Activated B cell treated with CpG ODN at 0.5 μM for 24 hours (primary cell): Measurements from ENCODE around the gene TMEM30B. TPM values are rescaled to one million over a fixed set of nuclear protein-coding genes. Genes with fewer than 3 reads are reported as not detected.

ENCODE experiments used
- ATAC-seq: fragments of 200-7000 bp; cut with Tn5 transposase; one replicate; pipeline ENCODE4 v1.10.0; 2021; ENCODE audit warnings: low read depth, mild to moderate bottlenecking, moderate library complexity
- CTCF ChIA-PET: fragments of 350-600 bp; sonication (Branson Sonifier 250); formaldehyde crosslinking; loops from one replicate; lab custom pipeline; 2021; ENCODE audit warnings: antibody characterized with exemption; lab: Charles Lee
- POLR2A ChIA-PET: fragments of 350-600 bp; sonication (Branson Sonifier 250); formaldehyde crosslinking; loops from one replicate; lab custom pipeline; 2021; ENCODE audit warnings: antibody characterized with exemption; lab: Charles Lee
- DNase-seq: peaks from one replicate; pipeline ENCODE4 v3.0.0; 2022
- H3K27ac Mint-ChIP-seq: one replicate; pipeline ENCODE4 v1.8.0; 2020; ENCODE audit warnings: mixed read lengths
- H3K27me3 Mint-ChIP-seq: one replicate; pipeline ENCODE4 v1.8.0; 2021; ENCODE audit warnings: mixed read lengths
- H3K36me3 Mint-ChIP-seq: one replicate; pipeline ENCODE4 v1.8.0; 2021; ENCODE audit warnings: low read depth, mixed read lengths
- H3K4me1 Mint-ChIP-seq: one replicate; pipeline ENCODE4 v1.8.0; 2021; ENCODE audit warnings: mixed read lengths
- H3K4me3 Mint-ChIP-seq: one replicate; pipeline ENCODE4 v1.8.0; 2020; ENCODE audit warnings: mild to moderate bottlenecking, mixed read lengths
- H3K9me3 Mint-ChIP-seq: one replicate; pipeline ENCODE4 v1.8.0; 2020; ENCODE audit warnings: mixed read lengths
- intact Hi-C: fragments of 100-400 bp; cut with micrococcal nuclease; formaldehyde crosslinking; loops from one replicate; pipeline ENCODE4 v1.15.1; 2024
- total RNA-seq: library from RNA; stranded (reverse); gene quantifications from 2 replicates; pipeline ENCODE4 v1.2.3, GENCODE V29; 2022
- TF ChIP-seq, protein P1 (sequence below): fragments of 200-600 bp; IDR thresholded peaks from one replicate; pipeline ENCODE4 v1.8.0; 2022; ENCODE audit warnings: antibody characterized with exemption, mild to moderate bottlenecking

The TMEM30B gene
- total RNA-seq, 1 donor from 2014 or later = not detected

DNA sequence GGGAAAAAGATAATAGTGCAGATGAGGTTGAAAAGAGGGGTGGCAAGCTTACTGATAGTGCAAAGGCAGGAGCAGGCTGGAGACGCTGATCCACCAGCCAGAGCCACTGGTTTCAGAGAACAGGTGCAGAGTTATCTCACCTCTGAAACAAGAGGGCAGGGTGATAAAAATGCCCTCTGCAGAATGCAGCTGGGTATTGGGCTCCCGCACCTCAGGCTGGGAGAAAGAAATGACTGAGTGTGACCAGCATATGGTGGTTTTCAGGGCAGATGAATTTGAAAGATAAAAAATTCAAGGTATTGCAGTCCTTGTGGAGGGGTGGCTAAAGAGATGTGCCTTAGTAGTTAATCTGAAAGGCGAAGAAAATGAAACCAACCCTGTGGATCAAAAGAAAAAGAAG lies 2.9 kb upstream of the TMEM30B start:
- ATAC-seq (no peak), DNase-seq (no peak)
- POLR2A ChIA-PET = no interaction called here
- TF ChIP-seq, protein P1, sequence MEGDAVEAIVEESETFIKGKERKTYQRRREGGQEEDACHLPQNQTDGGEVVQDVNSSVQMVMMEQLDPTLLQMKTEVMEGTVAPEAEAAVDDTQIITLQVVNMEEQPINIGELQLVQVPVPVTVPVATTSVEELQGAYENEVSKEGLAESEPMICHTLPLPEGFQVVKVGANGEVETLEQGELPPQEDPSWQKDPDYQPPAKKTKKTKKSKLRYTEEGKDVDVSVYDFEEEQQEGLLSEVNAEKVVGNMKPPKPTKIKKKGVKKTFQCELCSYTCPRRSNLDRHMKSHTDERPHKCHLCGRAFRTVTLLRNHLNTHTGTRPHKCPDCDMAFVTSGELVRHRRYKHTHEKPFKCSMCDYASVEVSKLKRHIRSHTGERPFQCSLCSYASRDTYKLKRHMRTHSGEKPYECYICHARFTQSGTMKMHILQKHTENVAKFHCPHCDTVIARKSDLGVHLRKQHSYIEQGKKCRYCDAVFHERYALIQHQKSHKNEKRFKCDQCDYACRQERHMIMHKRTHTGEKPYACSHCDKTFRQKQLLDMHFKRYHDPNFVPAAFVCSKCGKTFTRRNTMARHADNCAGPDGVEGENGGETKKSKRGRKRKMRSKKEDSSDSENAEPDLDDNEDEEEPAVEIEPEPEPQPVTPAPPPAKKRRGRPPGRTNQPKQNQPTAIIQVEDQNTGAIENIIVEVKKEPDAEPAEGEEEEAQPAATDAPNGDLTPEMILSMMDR = no peak
- H3K27me3 Mint-ChIP-seq = peaks cover 37% of the 10 kb centered on the region
- CTCF ChIA-PET = no interaction called here
- H3K9me3 Mint-ChIP-seq = no peaks in the 10 kb centered on the region
- no peak overlapping the region for H3K4me3 Mint-ChIP-seq
- H3K36me3 Mint-ChIP-seq = no peaks in the 10 kb centered on the region
- intact Hi-C loops = no loop called here
- H3K4me1 Mint-ChIP-seq = peaks cover 13% of the 10 kb centered on the region
- H3K27ac Mint-ChIP-seq = no peak overlapping the region

DNA sequence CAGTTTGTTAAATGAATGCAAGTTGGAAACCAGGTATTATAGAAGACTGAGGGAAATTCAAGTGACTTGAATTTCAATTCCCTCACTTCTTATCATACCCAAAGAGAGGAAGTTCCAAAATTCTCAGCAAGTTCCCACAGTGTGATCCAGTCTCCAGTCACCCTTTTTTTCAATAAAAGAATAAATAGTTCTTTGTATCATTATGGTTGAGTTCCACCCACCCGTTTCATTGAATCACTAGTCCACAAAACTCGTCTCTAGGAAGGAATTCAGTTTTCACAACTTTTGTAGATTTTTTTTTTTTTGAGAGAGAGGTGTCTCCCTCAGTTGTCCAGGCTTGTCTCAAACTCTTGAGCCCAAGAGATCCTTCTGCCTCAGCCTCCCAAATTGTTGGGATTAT lies 1.6 kb upstream of the TMEM30B start:
- H3K27me3 Mint-ChIP-seq = peaks cover 40% of the 10 kb centered on the region

DNA sequence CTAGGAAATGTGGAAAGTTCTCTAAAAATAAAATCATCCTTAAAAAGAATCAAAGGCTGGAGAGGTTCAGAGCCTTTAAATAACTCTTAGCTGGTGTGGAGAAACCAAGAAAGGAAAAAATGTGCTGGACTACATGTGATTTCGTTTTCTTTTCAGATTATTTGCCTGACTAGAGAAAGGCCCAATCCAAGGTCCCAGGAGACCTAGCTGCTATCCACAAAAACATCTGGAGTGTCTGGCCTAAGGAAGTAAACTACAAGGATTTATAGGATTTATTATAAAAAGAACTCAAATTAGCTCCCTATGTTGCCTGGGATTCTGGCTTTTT lies 774 bp upstream of the TMEM30B start:
- intact Hi-C loops = no loop called here
- ChIA-PET POLR2A (no interaction called here), CTCF (interaction anchor here (1.2 kb wide), 1 partner anchor 14 kb away, joined by 3 read pairs; no protein-coding TSS in a partner anchor)
- DNase-seq = no peak
- H3K4me1 Mint-ChIP-seq = peaks cover 13% of the 10 kb centered on the region
- no peak overlapping the region for H3K4me3 Mint-ChIP-seq
- H3K36me3 Mint-ChIP-seq = no peaks in the 10 kb centered on the region
- ATAC-seq = no peak
- H3K27ac Mint-ChIP-seq = no peak overlapping the region
- TF ChIP-seq, protein P1 = no peak
- peaks cover 38% of the 10 kb centered on the region for H3K27me3 Mint-ChIP-seq
- no peaks in the 10 kb centered on the region for H3K9me3 Mint-ChIP-seq

More for the DNA sequence above, 1.6 kb upstream of the TMEM30B start:
- ATAC-seq (no peak), DNase-seq (no peak)
- intact Hi-C loops = no loop called here
- ChIA-PET CTCF (interaction anchor here (1.1 to 1.2 kb wide), 2 partner anchors 13 to 14 kb away, joined by 3 to 4 read pairs; no protein-coding TSS in a partner anchor), POLR2A (no interaction called here)
- Mint-ChIP-seq H3K4me3 (no peak overlapping the region), H3K27ac (no peak overlapping the region), H3K4me1 (peaks cover 13% of the 10 kb centered on the region), H3K9me3 (no peaks in the 10 kb centered on the region), H3K36me3 (no peaks in the 10 kb centered on the region)
- TF ChIP-seq, protein P1 = no peak

DNA sequence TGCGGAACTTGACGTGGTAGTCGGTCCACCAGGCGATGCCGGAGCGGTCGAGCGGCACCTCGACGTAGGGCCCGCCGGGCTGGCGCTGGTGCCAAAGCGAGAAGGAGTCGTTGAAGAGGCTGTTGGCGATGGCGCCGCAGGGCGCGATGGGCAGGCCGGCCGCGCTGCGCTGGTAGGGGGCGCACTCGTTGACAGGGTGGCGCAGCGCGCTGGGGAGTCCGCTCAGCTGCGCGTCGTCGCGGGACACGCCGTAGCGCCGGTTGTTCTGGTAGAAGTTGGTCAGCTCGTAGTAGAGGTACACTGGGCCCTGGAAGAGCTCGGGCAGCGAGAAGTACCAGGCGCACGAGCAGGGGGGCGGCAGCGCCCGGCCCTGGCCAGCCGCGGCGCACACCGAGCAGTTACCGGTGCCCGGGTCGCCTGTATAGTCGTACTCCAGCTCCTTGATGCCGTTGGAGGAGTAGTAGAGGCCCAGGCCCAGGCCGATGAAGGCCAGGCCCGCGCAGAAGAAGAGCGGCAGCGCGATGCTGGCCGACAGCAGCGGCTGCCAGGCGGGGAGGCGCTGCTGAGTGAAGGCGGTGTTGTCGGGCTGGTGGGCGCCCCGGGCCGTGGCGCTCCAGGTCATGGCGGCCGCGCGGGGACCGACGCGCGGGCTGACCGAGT lies 482 bp downstream of the TMEM30B start:
- ChIA-PET CTCF (no interaction called here), POLR2A (no interaction called here)
- no peaks in the 10 kb centered on the region for H3K36me3 Mint-ChIP-seq
- peaks cover 42% of the 10 kb centered on the region for H3K27me3 Mint-ChIP-seq
- intact Hi-C loops = no loop called here
- H3K4me3 Mint-ChIP-seq = peak overlapping the region; percentile 80
- peaks cover 13% of the 10 kb centered on the region for H3K4me1 Mint-ChIP-seq
- peak; percentile 39 for DNase-seq
- ATAC-seq = peak; percentile 73
- no peaks in the 10 kb centered on the region for H3K9me3 Mint-ChIP-seq
- TF ChIP-seq, protein P1 = no peak
- H3K27ac Mint-ChIP-seq = no peak overlapping the region

DNA sequence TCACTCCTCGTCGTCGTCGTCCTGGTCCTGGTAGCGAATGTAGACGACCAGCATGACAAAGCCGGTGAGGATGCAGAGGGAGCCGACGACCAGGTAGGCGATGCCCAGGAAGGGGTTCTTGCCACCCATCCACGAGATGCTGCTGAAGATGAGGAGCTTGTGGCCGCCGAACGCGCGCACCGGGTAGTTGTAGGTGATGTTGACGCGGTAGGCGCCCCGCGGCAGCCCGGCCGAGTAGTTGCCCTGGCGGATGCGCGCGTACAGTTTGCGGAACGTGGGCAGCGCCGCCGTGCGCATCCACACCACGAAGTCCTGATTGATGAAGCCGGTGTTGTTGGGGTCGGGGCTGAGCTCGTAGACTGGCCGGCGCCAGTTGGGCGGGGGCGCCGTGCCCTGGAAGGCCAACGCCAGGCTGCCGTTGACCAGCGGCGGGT lies 1.0 kb downstream of the TMEM30B start:
- ATAC-seq = no peak
- peaks cover 46% of the 10 kb centered on the region for H3K27me3 Mint-ChIP-seq
- H3K27ac Mint-ChIP-seq = no peak overlapping the region
- DNase-seq = no peak
- intact Hi-C loops = no loop called here
- peak overlapping the region; percentile 80 for H3K4me3 Mint-ChIP-seq
- H3K4me1 Mint-ChIP-seq = peaks cover 13% of the 10 kb centered on the region
- ChIA-PET POLR2A (no interaction called here), CTCF (no interaction called here)
- no peaks in the 10 kb centered on the region for H3K9me3 Mint-ChIP-seq
- no peaks in the 10 kb centered on the region for H3K36me3 Mint-ChIP-seq
- TF ChIP-seq, protein P1 = no peak
